Upper lobe of left lung (tissue), 4 donors: Measurements from ENCODE around the gene DND1.
A peak's percentile ranks its signal among the peaks of the same experiment; 100 is the strongest.

ENCODE experiments used
- POLR2A ChIP-seq, 4 donors: fragments of 450-650 bp; IDR thresholded peaks; one replicate each; pipeline ENCODE4 v1.5.1; 2016 to 2017; ENCODE audit warnings: antibody characterized with exemption in 4 of 4, mild to moderate bottlenecking in 2 of 4
- POLR2AphosphoS5 ChIP-seq, 2 donors: sonication (generic); formaldehyde crosslinking; IDR thresholded peaks; one replicate each; pipeline ENCODE4 v1.5.1; 2017; ENCODE audit warnings: antibody characterized with exemption in 2 of 2
- TF ChIP-seq, protein P1 (sequence below), 6 experiments: fragments of 450-650 bp in 4 of 6; fragments of 200-600 bp in 2 of 6; sonication (generic) in 2 of 6; IDR thresholded peaks; one replicate each; pipeline ENCODE4 v1.5.1; 2016 to 2019; ENCODE audit warnings: antibody characterized with exemption in 6 of 6

DNA sequence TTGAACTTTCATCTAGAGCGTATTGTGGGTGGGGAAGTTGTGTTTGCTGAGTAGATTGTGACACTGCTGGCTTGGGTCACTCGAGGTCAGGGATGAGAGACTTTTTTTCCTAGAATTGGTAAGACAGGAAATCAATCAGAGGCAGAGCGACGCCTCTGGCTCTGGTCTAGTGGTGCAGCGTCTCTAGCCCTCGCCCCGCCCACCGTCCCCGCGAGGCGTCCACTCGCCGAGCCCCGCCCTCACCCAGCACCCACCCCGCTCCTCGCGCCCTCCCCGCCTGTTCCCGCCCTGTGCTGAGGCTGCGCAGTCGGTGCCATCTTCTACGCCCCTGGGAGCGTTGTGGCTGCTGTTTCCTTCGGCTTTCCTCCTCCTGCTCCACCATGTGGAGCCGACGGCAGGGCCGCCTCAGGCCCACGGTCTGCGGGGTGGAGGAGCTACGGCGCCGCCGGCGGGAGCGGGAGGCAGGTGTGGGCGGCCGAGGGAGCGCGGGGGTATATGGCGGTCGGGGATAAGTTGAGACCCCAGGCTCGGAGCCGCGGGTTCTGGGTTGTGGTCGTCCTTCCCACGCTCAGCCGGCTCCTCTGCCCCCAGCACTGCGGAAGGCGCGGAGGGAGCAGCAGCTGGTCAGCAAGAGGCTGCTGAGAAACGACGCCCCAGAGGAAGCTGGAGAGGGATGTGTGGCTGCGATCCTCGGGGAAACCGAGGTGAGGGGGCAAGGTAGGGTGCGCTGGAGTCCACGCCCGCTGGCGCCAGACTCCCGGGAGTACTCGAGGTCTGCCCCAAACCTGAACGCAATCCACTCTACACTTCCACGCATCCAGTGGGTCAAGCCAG is 34.0 kb downstream of the DND1 start, which contains the start of gene TMCO6:
- TF ChIP-seq, protein P1, sequence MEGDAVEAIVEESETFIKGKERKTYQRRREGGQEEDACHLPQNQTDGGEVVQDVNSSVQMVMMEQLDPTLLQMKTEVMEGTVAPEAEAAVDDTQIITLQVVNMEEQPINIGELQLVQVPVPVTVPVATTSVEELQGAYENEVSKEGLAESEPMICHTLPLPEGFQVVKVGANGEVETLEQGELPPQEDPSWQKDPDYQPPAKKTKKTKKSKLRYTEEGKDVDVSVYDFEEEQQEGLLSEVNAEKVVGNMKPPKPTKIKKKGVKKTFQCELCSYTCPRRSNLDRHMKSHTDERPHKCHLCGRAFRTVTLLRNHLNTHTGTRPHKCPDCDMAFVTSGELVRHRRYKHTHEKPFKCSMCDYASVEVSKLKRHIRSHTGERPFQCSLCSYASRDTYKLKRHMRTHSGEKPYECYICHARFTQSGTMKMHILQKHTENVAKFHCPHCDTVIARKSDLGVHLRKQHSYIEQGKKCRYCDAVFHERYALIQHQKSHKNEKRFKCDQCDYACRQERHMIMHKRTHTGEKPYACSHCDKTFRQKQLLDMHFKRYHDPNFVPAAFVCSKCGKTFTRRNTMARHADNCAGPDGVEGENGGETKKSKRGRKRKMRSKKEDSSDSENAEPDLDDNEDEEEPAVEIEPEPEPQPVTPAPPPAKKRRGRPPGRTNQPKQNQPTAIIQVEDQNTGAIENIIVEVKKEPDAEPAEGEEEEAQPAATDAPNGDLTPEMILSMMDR (IDR thresholded peaks at IDR 0.05) = peak; percentile 69 to 79 (median 75)
- TF ChIP-seq POLR2AphosphoS5 (IDR thresholded peaks at IDR 0.05) (peak; percentile 92 to 94), POLR2A (IDR thresholded peaks at IDR 0.05) (peak in 2 of 4 donors; percentile 29 to 79)
